BLaER1 (cell line): ENCODE measurements around the gene B9D2.
"Not testable (repeated sequence)": the region's sequence is repeated elsewhere in the genome, so short reads cannot be mapped to it uniquely, and the experiment has no call there.

Experiments
- H3K27ac ChIP-seq: shearing (Covaris generic); formaldehyde crosslinking; 2 replicates; pipeline ENCODE4 v1.8.1; 2022
- H3K27me3 ChIP-seq: shearing (Covaris generic); formaldehyde crosslinking; 2 replicates; pipeline ENCODE4 v1.8.1; 2022
- H3K36me3 ChIP-seq: shearing (Covaris generic); formaldehyde crosslinking; 2 replicates; pipeline ENCODE4 v1.8.1; 2022
- H3K4me1 ChIP-seq: shearing (Covaris generic); formaldehyde crosslinking; 2 replicates; pipeline ENCODE4 v1.8.1; 2022
- H3K4me2 ChIP-seq: shearing (Covaris generic); formaldehyde crosslinking; 2 replicates; pipeline ENCODE4 v1.8.1; 2022
- H3K4me3 ChIP-seq: shearing (Covaris generic); formaldehyde crosslinking; 2 replicates; pipeline ENCODE4 v1.8.1; 2022
- H3K9ac ChIP-seq: shearing (Covaris generic); formaldehyde crosslinking; 2 replicates; pipeline ENCODE4 v1.8.1; 2022
- H3K9me3 ChIP-seq: shearing (Covaris generic); formaldehyde crosslinking; 2 replicates; pipeline ENCODE4 v1.8.1; 2022
- H4K20me1 ChIP-seq: shearing (Covaris generic); formaldehyde crosslinking; 2 replicates; pipeline ENCODE4 v1.8.1; 2022
- Cebpa-rat ChIP-seq: shearing (Covaris generic); IDR thresholded peaks from 2 replicates; pipeline ENCODE4 v1.8.1; 2022

B9D2 gene, protein sequence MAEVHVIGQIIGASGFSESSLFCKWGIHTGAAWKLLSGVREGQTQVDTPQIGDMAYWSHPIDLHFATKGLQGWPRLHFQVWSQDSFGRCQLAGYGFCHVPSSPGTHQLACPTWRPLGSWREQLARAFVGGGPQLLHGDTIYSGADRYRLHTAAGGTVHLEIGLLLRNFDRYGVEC

GRCh38 chr19:41363753-41364523 is at the start of gene B9D2:
B9D2 (minus strand) TSS chr19:41364149; CDS start chr19:41363519, 630 bp downstream.
- H3K4me3 ChIP-seq = peak within 1 kb of the TSS; percentile 78
- no peak for TF ChIP-seq Cebpa-rat

DNA sequence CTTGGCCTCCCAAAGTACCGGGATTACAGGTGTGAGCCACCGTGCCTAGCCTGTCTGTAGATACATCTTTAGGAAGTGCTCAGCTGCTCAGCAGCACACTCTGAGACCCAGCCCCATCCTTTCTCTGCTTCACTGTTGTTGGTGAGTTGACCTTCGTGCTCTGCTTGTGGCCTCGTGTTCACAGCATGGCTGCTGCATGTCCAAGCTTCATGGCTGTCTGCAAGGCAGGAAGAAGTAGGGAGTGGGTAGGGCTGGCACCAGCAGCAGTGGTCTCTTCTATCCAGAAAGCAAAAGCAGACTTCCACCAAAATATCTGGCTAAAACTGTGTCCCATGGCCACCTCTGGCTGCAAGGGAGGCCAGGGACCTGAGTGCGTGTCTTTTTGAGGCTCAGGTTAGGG is 49.0 kb upstream of the B9D2 start:
- H3K4me2 ChIP-seq = peak overlapping the region; percentile 77
- no peaks in the 10 kb centered on the region for H3K27me3 ChIP-seq
- H3K9me3 ChIP-seq = no peaks in the 10 kb centered on the region
- H3K27ac ChIP-seq = peak overlapping the region; percentile 74
- H3K9ac ChIP-seq = peak overlapping the region; percentile 9; the same call in 1 of the 2 replicates
- TF ChIP-seq Cebpa-rat = no peak
- no peak overlapping the region for H3K4me3 ChIP-seq
- peaks cover 74% of the 10 kb centered on the region for H3K36me3 ChIP-seq
- no peaks in the 10 kb centered on the region; the same call in 1 of the 2 replicates for H4K20me1 ChIP-seq
- peaks cover 74% of the 10 kb centered on the region for H3K4me1 ChIP-seq

More at GRCh38 chr19:41363753-41364523, at the start of gene B9D2:
- no peaks in the 10 kb centered on the region for H3K9me3 ChIP-seq
- H3K9ac ChIP-seq = peak within 1 kb of the TSS; percentile 98
- H3K4me2 ChIP-seq = peak within 1 kb of the TSS; percentile 78
- no peaks in the 10 kb centered on the region for H3K27me3 ChIP-seq
- 0 out of 2 replicates have a peak, but pooled peaks cover 5% of the 10 kb centered on the region for H3K36me3 ChIP-seq
- H3K27ac ChIP-seq = peak within 1 kb of the TSS; percentile 98
- no peaks in the 10 kb centered on the region for H4K20me1 ChIP-seq
- H3K4me1 ChIP-seq = peaks cover 29% of the 10 kb centered on the region

DNA sequence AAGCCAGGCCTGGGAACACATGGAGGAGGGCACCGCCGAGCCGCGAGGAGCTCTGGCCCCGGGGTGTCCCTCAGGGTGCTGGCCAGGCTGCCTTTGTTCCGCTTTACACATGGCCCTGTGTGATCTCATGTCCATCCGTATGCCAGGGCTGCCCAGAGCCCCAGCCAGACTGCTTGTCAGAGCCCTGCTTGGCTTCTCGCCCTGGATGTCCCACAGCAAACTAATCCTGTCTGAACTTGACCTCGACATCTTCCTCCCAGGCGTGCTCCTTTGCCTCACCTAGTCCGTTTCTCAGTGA is 48.0 kb upstream of the B9D2 start:
- H3K27ac ChIP-seq = peak overlapping the region; percentile 82; the same call in 1 of the 2 replicates
- H3K9ac ChIP-seq = peak overlapping the region; percentile 10; the same call in 1 of the 2 replicates
- H4K20me1 ChIP-seq = no peaks in the 10 kb centered on the region; the same call in 1 of the 2 replicates
- no peak for TF ChIP-seq Cebpa-rat
- H3K4me1 ChIP-seq = peaks cover 84% of the 10 kb centered on the region
- H3K4me3 ChIP-seq = no peak overlapping the region
- no peak overlapping the region for H3K4me2 ChIP-seq
- peaks cover 70% of the 10 kb centered on the region for H3K36me3 ChIP-seq
- no peaks in the 10 kb centered on the region for H3K9me3 ChIP-seq
- H3K27me3 ChIP-seq = no peaks in the 10 kb centered on the region

- Histone ChIP-seq H3K9me3 (no peaks in the 10 kb centered on the region), H3K27ac (peak overlapping the region; percentile 82; the same call in 1 of the 2 replicates), H3K27me3 (no peaks in the 10 kb centered on the region), H3K9ac (peak overlapping the region; percentile 10; the same call in 1 of the 2 replicates), H3K36me3 (peaks cover 64% of the 10 kb centered on the region), H3K4me2 (peak overlapping the region; percentile 61), H3K4me3 (no peak overlapping the region), H4K20me1 (no peaks in the 10 kb centered on the region; the same call in 1 of the 2 replicates), H3K4me1 (peaks cover 86% of the 10 kb centered on the region)
- TF ChIP-seq Cebpa-rat = no peak
These were observed 47.4 kb upstream of the B9D2 start for GRCh38 chr19:41411100-41411967.

GRCh38 chr19:41410336-41411054 is 46.5 kb upstream of the B9D2 start:
- H3K4me1 ChIP-seq = peaks cover 86% of the 10 kb centered on the region
- H3K9ac ChIP-seq = peak overlapping the region; percentile 53; the same call in 1 of the 2 replicates
- H3K36me3 ChIP-seq = peaks cover 67% of the 10 kb centered on the region
- H3K4me3 ChIP-seq = 0 out of 2 replicates have a peak overlapping the region, but pooled peaks have one; percentile 28
- no peaks in the 10 kb centered on the region for H3K9me3 ChIP-seq
- H3K27me3 ChIP-seq = no peaks in the 10 kb centered on the region
- peaks cover 6% of the 10 kb centered on the region; the same call in 1 of the 2 replicates for H4K20me1 ChIP-seq
- peak overlapping the region; percentile 82 for H3K27ac ChIP-seq
- no peak for TF ChIP-seq Cebpa-rat
- peak overlapping the region; percentile 61 for H3K4me2 ChIP-seq

DNA sequence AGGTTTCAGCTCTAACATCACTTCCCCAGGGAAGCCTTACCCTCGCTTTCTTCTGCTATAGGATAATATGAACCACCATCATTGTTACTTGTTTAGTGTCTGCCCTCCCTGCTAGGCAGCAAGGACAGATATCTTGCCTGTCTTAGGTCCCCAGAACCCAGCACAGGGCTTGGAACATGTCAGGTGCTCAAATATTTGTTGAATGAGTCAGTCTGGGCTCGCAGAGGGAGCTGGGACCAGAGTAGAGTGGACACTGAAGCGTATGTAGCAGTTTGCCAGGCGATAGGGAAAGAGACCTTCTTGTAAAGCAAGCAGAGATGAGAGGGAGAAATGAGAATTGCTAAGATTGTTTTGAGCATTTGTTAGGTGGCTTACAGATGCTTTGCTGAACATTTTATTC is 45.3 kb upstream of the B9D2 start:
- no peaks in the 10 kb centered on the region for H3K9me3 ChIP-seq
- no peak overlapping the region for H3K4me3 ChIP-seq
- H3K27ac ChIP-seq = peak overlapping the region; percentile 82
- H3K36me3 ChIP-seq = peaks cover 64% of the 10 kb centered on the region
- H4K20me1 ChIP-seq = peaks cover 13% of the 10 kb centered on the region; the same call in 1 of the 2 replicates
- no peak for TF ChIP-seq Cebpa-rat
- H3K9ac ChIP-seq = peak overlapping the region; percentile 53; the same call in 1 of the 2 replicates
- H3K27me3 ChIP-seq = no peaks in the 10 kb centered on the region
- peaks cover 74% of the 10 kb centered on the region for H3K4me1 ChIP-seq
- peak overlapping the region; percentile 61 for H3K4me2 ChIP-seq

DNA sequence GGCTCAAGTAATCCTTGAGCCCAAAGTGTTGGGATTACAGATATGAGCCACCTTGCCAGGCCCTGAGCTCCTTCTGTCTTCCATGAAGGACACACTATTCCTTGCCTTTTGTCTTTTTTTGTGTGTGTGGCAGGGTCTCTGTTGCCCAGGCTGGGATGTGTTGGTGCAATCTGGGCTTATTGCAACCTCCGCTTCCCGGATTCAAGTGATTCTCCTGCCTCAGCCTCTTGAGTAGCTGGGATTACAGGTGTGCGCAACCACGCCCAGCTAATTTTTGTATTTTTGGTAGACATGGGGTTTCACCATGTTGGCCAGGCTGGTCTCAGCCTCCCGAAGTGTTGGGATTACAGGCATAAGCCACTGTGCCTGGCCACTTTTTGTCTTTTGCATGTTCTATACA is 44.9 kb upstream of the B9D2 start:
- Histone ChIP-seq H3K27ac (peak overlapping the region; percentile 82), H3K4me2 (peak overlapping the region; percentile 61), H3K36me3 (peaks cover 62% of the 10 kb centered on the region), H4K20me1 (peaks cover 15% of the 10 kb centered on the region; the same call in 1 of the 2 replicates), H3K4me1 (peaks cover 70% of the 10 kb centered on the region)
- not testable (repeated sequence) for H3K9me3 ChIP-seq, H3K27me3 ChIP-seq, H3K9ac ChIP-seq, H3K4me3 ChIP-seq

DNA sequence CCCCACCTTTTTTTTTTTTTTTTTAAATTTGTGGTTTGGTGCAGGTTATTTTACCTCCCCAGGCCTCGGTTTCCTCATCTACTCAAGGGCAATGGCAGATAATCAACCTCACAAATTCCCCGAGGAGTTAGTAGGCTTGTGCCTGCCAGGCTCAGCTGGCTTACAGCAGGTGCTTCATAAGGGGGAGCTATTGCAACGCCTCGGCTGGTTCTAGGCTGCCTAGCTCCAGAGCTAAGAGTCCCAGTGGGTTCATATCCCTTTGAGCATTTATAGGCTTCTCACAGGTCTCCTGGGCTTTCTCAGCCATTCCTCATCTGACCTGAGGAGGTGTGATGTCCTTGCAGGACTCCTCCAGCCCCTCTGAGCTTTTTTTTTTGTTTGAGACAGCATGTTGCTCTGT is 44.3 kb upstream of the B9D2 start:
- H3K27me3 ChIP-seq = no peaks in the 10 kb centered on the region
- no peak overlapping the region for H3K9ac ChIP-seq
- no peak overlapping the region for H3K4me3 ChIP-seq
- H3K9me3 ChIP-seq = no peaks in the 10 kb centered on the region
- H4K20me1 ChIP-seq = peaks cover 20% of the 10 kb centered on the region; the same call in 1 of the 2 replicates
- H3K4me1 ChIP-seq = peaks cover 70% of the 10 kb centered on the region
- peak overlapping the region; percentile 61 for H3K4me2 ChIP-seq
- peak overlapping the region; percentile 82; the same call in 1 of the 2 replicates for H3K27ac ChIP-seq
- no peak for TF ChIP-seq Cebpa-rat
- H3K36me3 ChIP-seq = peaks cover 62% of the 10 kb centered on the region

- H3K9ac ChIP-seq = peak overlapping the region; percentile 19; the same call in 1 of the 2 replicates
- TF ChIP-seq Cebpa-rat = no peak
These were observed 43.3 kb upstream of the B9D2 start for GRCh38 chr19:41407271-41407670.

More at GRCh38 chr19:41407271-41407670, 43.3 kb upstream of the B9D2 start:
- Histone ChIP-seq H3K36me3 (peaks cover 64% of the 10 kb centered on the region), H4K20me1 (peaks cover 30% of the 10 kb centered on the region; the same call in 1 of the 2 replicates), H3K4me1 (peaks cover 64% of the 10 kb centered on the region), H3K4me2 (peak overlapping the region; percentile 61), H3K4me3 (no peak overlapping the region), H3K27ac (peak overlapping the region; percentile 82; the same call in 1 of the 2 replicates), H3K27me3 (no peaks in the 10 kb centered on the region), H3K9me3 (no peaks in the 10 kb centered on the region)
